IPS-20b (cell line): Measurements from ENCODE around the gene DDX10.

Source experiments
- H3K27ac ChIP-seq: one replicate; pipeline ENCODE4 v1.5.1; 2013; ENCODE audit warnings: low read length
- H3K27me3 ChIP-seq: 2 replicates; pipeline ENCODE4 v1.6.1; 2013; ENCODE audit warnings: mild to moderate bottlenecking, low read length, inconsistent platforms; ENCODE audit not compliant: insufficient read depth
- H3K36me3 ChIP-seq: 2 replicates; pipeline ENCODE4 v1.6.1; 2013; ENCODE audit warnings: low read depth, mild to moderate bottlenecking, inconsistent platforms, low read length, moderate library complexity; ENCODE audit not compliant: insufficient read depth
- H3K4me1 ChIP-seq: 2 replicates; pipeline ENCODE4 v1.6.1; 2013; ENCODE audit warnings: mild to moderate bottlenecking, control low read depth, inconsistent platforms, low read length, moderate library complexity; ENCODE audit not compliant: insufficient read depth
- H3K4me3 ChIP-seq: 2 replicates; pipeline ENCODE4 v1.5.1; 2013; ENCODE audit warnings: mild to moderate bottlenecking, low read length, inconsistent platforms
- H3K9ac ChIP-seq: 2 replicates; pipeline ENCODE4 v1.6.1; 2013; ENCODE audit warnings: low read depth, mild to moderate bottlenecking, inconsistent platforms, low read length, moderate library complexity
- H3K9me3 ChIP-seq: 2 replicates; pipeline ENCODE4 v1.6.1; 2013; ENCODE audit warnings: mild to moderate bottlenecking, low read depth, low read length, inconsistent platforms; ENCODE audit not compliant: insufficient read depth

Gene DDX10

GRCh38 chr11:108934696-108935095 lies 269.8 kb downstream of the DDX10 start:
- peaks cover 13% of the 10 kb centered on the region for H3K4me1 ChIP-seq
- no peak overlapping the region for H3K4me3 ChIP-seq
- no peak overlapping the region for H3K27ac ChIP-seq
- H3K9ac ChIP-seq: no peak overlapping the region
- H3K36me3 ChIP-seq: peaks cover under 1% of the 10 kb centered on the region; the same call in 1 of the 2 replicates
- H3K9me3 ChIP-seq: no peaks in the 10 kb centered on the region
- H3K27me3 ChIP-seq: no peaks in the 10 kb centered on the region

- H3K27ac ChIP-seq: no peak overlapping the region
Measured at GRCh38 chr11:108937746-108938145, 272.9 kb downstream of the DDX10 start.

GRCh38 chr11:108938604-108939003 lies 273.7 kb downstream of the DDX10 start:
- Histone ChIP-seq H3K27me3 (no peaks in the 10 kb centered on the region), H3K27ac (no peak overlapping the region), H3K4me1 (peaks cover 13% of the 10 kb centered on the region), H3K9me3 (no peaks in the 10 kb centered on the region), H3K36me3 (peaks cover 13% of the 10 kb centered on the region; the same call in 1 of the 2 replicates), H3K9ac (no peak overlapping the region), H3K4me3 (no peak overlapping the region)

More at GRCh38 chr11:108937746-108938145, 272.9 kb downstream of the DDX10 start:
- peaks cover 13% of the 10 kb centered on the region; the same call in 1 of the 2 replicates for H3K36me3 ChIP-seq
- no peak overlapping the region for H3K4me3 ChIP-seq
- peaks cover 13% of the 10 kb centered on the region for H3K4me1 ChIP-seq
- H3K9me3 ChIP-seq: no peaks in the 10 kb centered on the region
- no peak overlapping the region for H3K9ac ChIP-seq
- H3K27me3 ChIP-seq: no peaks in the 10 kb centered on the region

GRCh38 chr11:108939135-108939534 lies 274.3 kb downstream of the DDX10 start:
- Histone ChIP-seq H3K36me3 (peaks cover 13% of the 10 kb centered on the region; the same call in 1 of the 2 replicates), H3K27me3 (no peaks in the 10 kb centered on the region), H3K9me3 (no peaks in the 10 kb centered on the region), H3K4me1 (peaks cover 8% of the 10 kb centered on the region), H3K4me3 (no peak overlapping the region), H3K9ac (no peak overlapping the region), H3K27ac (no peak overlapping the region)

- no peak overlapping the region for H3K9ac ChIP-seq
- no peaks in the 10 kb centered on the region for H3K4me1 ChIP-seq
- H3K27me3 ChIP-seq: no peaks in the 10 kb centered on the region
- peaks cover 13% of the 10 kb centered on the region; the same call in 1 of the 2 replicates for H3K36me3 ChIP-seq
- H3K4me3 ChIP-seq: no peak overlapping the region
- no peak overlapping the region for H3K27ac ChIP-seq
- H3K9me3 ChIP-seq: no peaks in the 10 kb centered on the region
Measured at GRCh38 chr11:108943853-108944252, 279.0 kb downstream of the DDX10 start.

GRCh38 chr11:108944471-108945178 lies 279.8 kb downstream of the DDX10 start:
- no peak overlapping the region for H3K9ac ChIP-seq

GRCh38 chr11:108945341-108945740 lies 280.5 kb downstream of the DDX10 start:
- Histone ChIP-seq H3K36me3 (peaks cover 7% of the 10 kb centered on the region; the same call in 1 of the 2 replicates), H3K4me3 (no peak overlapping the region)

More at GRCh38 chr11:108944471-108945178, 279.8 kb downstream of the DDX10 start:
- Histone ChIP-seq H3K4me1 (no peaks in the 10 kb centered on the region), H3K4me3 (no peak overlapping the region), H3K27me3 (no peaks in the 10 kb centered on the region), H3K36me3 (peaks cover 13% of the 10 kb centered on the region; the same call in 1 of the 2 replicates), H3K27ac (no peak overlapping the region), H3K9me3 (no peaks in the 10 kb centered on the region)

GRCh38 chr11:108947654-108948570 lies 283.0 kb downstream of the DDX10 start:
- no peaks in the 10 kb centered on the region for H3K27me3 ChIP-seq
- no peaks in the 10 kb centered on the region for H3K36me3 ChIP-seq
- no peak overlapping the region for H3K9ac ChIP-seq
- H3K4me3 ChIP-seq: no peak overlapping the region
- no peaks in the 10 kb centered on the region for H3K4me1 ChIP-seq
- no peaks in the 10 kb centered on the region for H3K9me3 ChIP-seq
- no peak overlapping the region for H3K27ac ChIP-seq

More at GRCh38 chr11:108945341-108945740, 280.5 kb downstream of the DDX10 start:
- Histone ChIP-seq H3K4me1 (no peaks in the 10 kb centered on the region), H3K27ac (no peak overlapping the region), H3K9me3 (no peaks in the 10 kb centered on the region), H3K9ac (no peak overlapping the region), H3K27me3 (no peaks in the 10 kb centered on the region)

- H3K4me1 ChIP-seq: peaks cover 29% of the 10 kb centered on the region
- no peaks in the 10 kb centered on the region for H3K27me3 ChIP-seq
- no peaks in the 10 kb centered on the region for H3K9me3 ChIP-seq
- no peak overlapping the region for H3K9ac ChIP-seq
- H3K27ac ChIP-seq: no peak overlapping the region
- H3K36me3 ChIP-seq: no peaks in the 10 kb centered on the region
- H3K4me3 ChIP-seq: no peak overlapping the region
Measured at GRCh38 chr11:108958368-108959104, 293.7 kb downstream of the DDX10 start.

GRCh38 chr11:108959105-108959761 lies 294.4 kb downstream of the DDX10 start:
- peaks cover 29% of the 10 kb centered on the region for H3K4me1 ChIP-seq
- H3K9ac ChIP-seq: no peak overlapping the region
- H3K27ac ChIP-seq: no peak overlapping the region
- no peaks in the 10 kb centered on the region for H3K9me3 ChIP-seq
- H3K4me3 ChIP-seq: no peak overlapping the region
- H3K27me3 ChIP-seq: no peaks in the 10 kb centered on the region
- H3K36me3 ChIP-seq: no peaks in the 10 kb centered on the region

- H3K27me3 ChIP-seq: no peaks in the 10 kb centered on the region
- H3K36me3 ChIP-seq: no peaks in the 10 kb centered on the region
- peaks cover 29% of the 10 kb centered on the region for H3K4me1 ChIP-seq
- no peak overlapping the region for H3K9ac ChIP-seq
- no peaks in the 10 kb centered on the region for H3K9me3 ChIP-seq
- H3K4me3 ChIP-seq: no peak overlapping the region
- no peak overlapping the region for H3K27ac ChIP-seq
Measured at GRCh38 chr11:108959874-108960273, 295.0 kb downstream of the DDX10 start.
